Stimulated activated CD8-positive, alpha-beta memory T cell treated with anti-CD3 and anti-CD28 coated beads, Interleukin-4, amount 100 ng/mL, for 1 hour (primary cell): Measurements from ENCODE around the gene BANF2.
"Not testable (repeated sequence)": the region's sequence is repeated elsewhere in the genome, so short reads cannot be mapped to it uniquely, and the experiment has no call there.

Source experiments
- DNase-seq, 2 donors: peaks; one replicate each; pipeline ENCODE4 v3.0.0-alpha.2; 2020; ENCODE audit warnings: low read depth in 2 of 2, low spot score in 1 of 2

BANF2 gene

GRCh38 chr20:17682103-17682888 lies 17.5 kb upstream of the BANF2 start, which contains the start of gene RRBP1:
Gene RRBP1, minus strand, starts transcription at chr20:17682242. Its CDS starts 21,735 bp downstream, at chr20:17660507.
- peak; percentile 88 to 93 for DNase-seq

GRCh38 chr20:17682889-17683198 lies 16.9 kb upstream of the BANF2 start:
- DNase-seq: no peak

GRCh38 chr20:17683218-17684076 lies 16.3 kb upstream of the BANF2 start:
- no peak for DNase-seq

GRCh38 chr20:17684077-17684888 lies 15.5 kb upstream of the BANF2 start:
- no peak for DNase-seq

- no peak for DNase-seq
Observed at GRCh38 chr20:17685168-17685567, 14.6 kb upstream of the BANF2 start.

GRCh38 chr20:17687800-17688199 lies 12.0 kb upstream of the BANF2 start:
- no peak for DNase-seq

GRCh38 chr20:17688965-17689364 lies 10.8 kb upstream of the BANF2 start:
- DNase-seq: no peak

- no peak for DNase-seq
Observed at GRCh38 chr20:17690144-17690543, 9.6 kb upstream of the BANF2 start.

- no peak for DNase-seq
Observed at GRCh38 chr20:17691758-17692157, 8.0 kb upstream of the BANF2 start.

GRCh38 chr20:17693444-17694001 lies 6.2 kb upstream of the BANF2 start:
- DNase-seq: no peak

GRCh38 chr20:17694767-17695166 lies 5.0 kb upstream of the BANF2 start:
- no peak for DNase-seq

GRCh38 chr20:17696287-17696686 lies 3.5 kb upstream of the BANF2 start:
- DNase-seq: no peak

- DNase-seq: no peak
Observed at GRCh38 chr20:17697171-17697570, 2.6 kb upstream of the BANF2 start.

GRCh38 chr20:17698384-17698783 lies 1.4 kb upstream of the BANF2 start:
- no peak for DNase-seq

- no peak for DNase-seq
Observed at GRCh38 chr20:17700637-17701036, 871 bp downstream of the BANF2 start.

- DNase-seq: no peak
Observed at GRCh38 chr20:17701826-17702225, 2.1 kb downstream of the BANF2 start.

GRCh38 chr20:17704589-17705317 lies 5.0 kb downstream of the BANF2 start:
- no peak for DNase-seq

GRCh38 chr20:17705916-17706315 lies 6.2 kb downstream of the BANF2 start:
- DNase-seq: no peak

GRCh38 chr20:17706632-17707031 lies 6.9 kb downstream of the BANF2 start:
- no peak for DNase-seq

- DNase-seq: not testable (repeated sequence)
Observed at GRCh38 chr20:17707951-17708350, 8.2 kb downstream of the BANF2 start.
